Measurements from ENCODE around the gene WDR4.

GRCh38 chr21:42906233-42906632, 26.9 kb upstream of the WDR4 start:
- no peak for TF ChIP-seq CTCF (IDR thresholded peaks at IDR 0.05)
- TF ChIP-seq POLR2A (IDR thresholded peaks at IDR 0.05) = no peak
